Colonic mucosa (tissue), 4 donors: ENCODE data around the gene ECEL1. TPM values are rescaled to one million over a fixed set of nuclear protein-coding genes. Genes with fewer than 3 reads are reported as not detected.

ENCODE experiments used
- DNase-seq: peaks from one replicate; pipeline ENCODE4 v3.0.0-alpha.2; 2020
- H3K27ac ChIP-seq: fragments of 200-600 bp; one replicate; pipeline ENCODE4 v1.8.0; 2021
- H3K27me3 ChIP-seq: fragments of 200-600 bp; one replicate; pipeline ENCODE4 v1.8.0; 2021
- H3K36me3 ChIP-seq: fragments of 200-600 bp; one replicate; pipeline ENCODE4 v1.8.0; 2021
- H3K4me1 ChIP-seq: fragments of 200-600 bp; one replicate; pipeline ENCODE4 v1.8.0; 2021; ENCODE audit warnings: mild to moderate bottlenecking
- H3K4me3 ChIP-seq: fragments of 200-600 bp; one replicate; pipeline ENCODE4 v1.8.0; 2021
- H3K9ac ChIP-seq, 2 donors: one replicate each; pipeline ENCODE4 v1.7.0; 2013; ENCODE audit warnings: control low read depth in 2 of 2, low read depth in 2 of 2, low read length in 2 of 2
- H3K9me3 ChIP-seq: fragments of 200-600 bp; one replicate; pipeline ENCODE4 v1.8.0; 2021
- CTCF ChIP-seq: fragments of 200-600 bp; IDR thresholded peaks from one replicate; pipeline ENCODE4 v1.8.0; 2022; ENCODE audit warnings: antibody characterized with exemption, mild to moderate bottlenecking
- intact Hi-C: fragments of 100-400 bp; cut with DNase I; formaldehyde crosslinking; loops from one replicate; pipeline ENCODE4 v1.14.1; 2022
- total RNA-seq, 2 donors: library from RNA; stranded (reverse); fragmentation: NEBNext Ultra II Directional in 1 of 2; extraction: Animal tissue kit (Norgen Biotek cat#: 25700) in 1 of 2; gene quantifications; one replicate each; pipeline ENCODE4 v1.2.1, GENCODE V29; 2021
- donor health status: healthy.
- donor health status: DM: no; HTN: no; CAD: no.
- donor health status: DM: no; HTN: no; CAD: no.

ECEL1 gene
- total RNA-seq, 2 donors from 2014 or later: 0.12 to 0.40 TPM

DNA sequence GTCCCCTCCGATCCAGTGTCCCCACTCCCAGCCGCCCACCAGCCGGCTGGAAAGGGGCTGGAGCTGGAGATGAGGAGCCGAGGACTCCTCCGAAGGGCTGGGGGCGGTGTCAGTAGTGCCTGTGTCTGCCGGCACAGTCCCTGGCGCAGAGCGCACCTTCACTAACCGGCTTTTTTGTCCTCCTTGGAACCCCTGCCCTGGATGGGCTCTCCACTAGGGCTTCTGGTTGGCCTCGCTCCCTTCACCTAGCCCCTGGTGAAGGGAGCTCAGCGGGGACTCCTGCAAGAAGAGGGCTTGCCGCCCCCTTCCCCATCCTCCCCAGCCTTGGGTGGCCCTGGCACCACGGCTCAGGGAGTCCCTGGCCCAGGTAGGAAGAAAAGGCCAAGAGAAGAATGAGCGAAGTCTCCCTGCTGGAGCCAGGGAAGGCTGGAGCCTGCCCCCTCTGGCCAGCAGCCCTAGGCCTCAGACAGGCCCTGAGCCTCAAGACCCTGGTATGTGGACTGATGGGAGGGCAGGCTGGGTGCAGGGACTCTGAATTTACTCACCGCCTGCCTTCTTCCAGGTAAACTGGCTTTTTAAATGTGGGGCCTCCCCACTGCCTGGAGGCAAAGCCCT, 570 bp upstream of the ECEL1 start:
- H3K9ac ChIP-seq: no peak overlapping the region

GRCh38 chr2:232486558-232487384, 863 bp downstream of the ECEL1 start:
- Histone ChIP-seq H3K36me3 (no peaks in the 10 kb centered on the region), H3K4me1 (no peaks in the 10 kb centered on the region), H3K27ac (no peak overlapping the region), H3K9me3 (no peaks in the 10 kb centered on the region), H3K4me3 (no peak overlapping the region), H3K27me3 (peaks cover 42% of the 10 kb centered on the region), H3K9ac (no peak overlapping the region)
- no peak for DNase-seq
- intact Hi-C loops: no loop called here
- TF ChIP-seq CTCF: no peak

More for the DNA sequence above, 570 bp upstream of the ECEL1 start:
- Histone ChIP-seq H3K36me3 (no peaks in the 10 kb centered on the region), H3K27me3 (peaks cover 42% of the 10 kb centered on the region), H3K9me3 (no peaks in the 10 kb centered on the region), H3K4me3 (no peak overlapping the region), H3K4me1 (no peaks in the 10 kb centered on the region), H3K27ac (no peak overlapping the region)
- intact Hi-C loops: no loop called here
- TF ChIP-seq CTCF: no peak
- no peak for DNase-seq

DNA sequence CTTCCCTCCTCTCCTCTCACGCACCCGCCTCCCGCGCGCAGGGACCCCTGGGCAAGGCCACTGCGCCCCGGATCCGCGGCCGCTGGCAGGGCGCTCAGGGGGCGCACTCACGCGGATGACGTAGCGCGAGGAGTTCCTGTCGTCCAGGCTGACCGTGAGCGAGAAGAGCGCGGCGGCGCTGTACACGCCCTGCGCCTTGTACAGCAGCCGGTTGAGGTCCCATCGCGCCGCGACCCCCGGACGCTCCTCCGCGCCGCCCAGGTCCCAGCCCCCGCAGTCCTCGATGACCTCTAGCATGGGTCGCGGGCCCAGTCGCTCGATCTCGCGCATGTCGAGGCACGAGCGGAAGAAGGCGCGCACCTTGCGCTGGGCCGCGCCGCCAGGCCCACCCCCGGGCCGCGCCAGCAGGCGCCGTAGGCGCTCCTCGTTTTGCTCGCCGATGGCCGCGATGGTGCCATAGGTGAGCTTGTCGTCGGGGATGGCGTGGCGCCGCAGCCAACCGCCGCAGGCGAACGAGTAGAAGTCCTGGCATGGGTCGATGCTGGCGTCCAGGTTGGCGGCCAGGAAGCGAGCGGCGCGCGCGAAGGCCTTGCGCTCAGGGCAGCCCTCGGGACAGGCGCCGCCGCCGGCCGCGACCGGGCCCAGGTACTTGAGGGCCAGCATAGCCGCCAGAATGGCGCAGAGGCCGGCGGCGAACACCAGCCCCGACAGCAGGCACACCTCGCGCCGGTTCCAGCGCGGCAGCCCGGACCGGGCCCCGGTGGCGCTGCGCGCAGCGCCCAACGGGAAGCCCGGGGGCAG, 1.7 kb downstream of the ECEL1 start:
- peaks cover 42% of the 10 kb centered on the region for H3K27me3 ChIP-seq
- H3K4me3 ChIP-seq: no peak overlapping the region
- no peak overlapping the region for H3K9ac ChIP-seq
- H3K27ac ChIP-seq: no peak overlapping the region
- no peaks in the 10 kb centered on the region for H3K4me1 ChIP-seq
- H3K36me3 ChIP-seq: no peaks in the 10 kb centered on the region
- TF ChIP-seq CTCF: no peak
- no peaks in the 10 kb centered on the region for H3K9me3 ChIP-seq
- intact Hi-C loops: no loop called here
- DNase-seq: no peak

GRCh38 chr2:232485348-232485756, 2.3 kb downstream of the ECEL1 start:
- Histone ChIP-seq H3K36me3 (no peaks in the 10 kb centered on the region), H3K4me1 (no peaks in the 10 kb centered on the region), H3K27ac (no peak overlapping the region), H3K4me3 (no peak overlapping the region), H3K9ac (no peak overlapping the region), H3K27me3 (peaks cover 42% of the 10 kb centered on the region), H3K9me3 (no peaks in the 10 kb centered on the region)
- DNase-seq: no peak
- intact Hi-C loops: no loop called here
- TF ChIP-seq CTCF: no peak

DNA sequence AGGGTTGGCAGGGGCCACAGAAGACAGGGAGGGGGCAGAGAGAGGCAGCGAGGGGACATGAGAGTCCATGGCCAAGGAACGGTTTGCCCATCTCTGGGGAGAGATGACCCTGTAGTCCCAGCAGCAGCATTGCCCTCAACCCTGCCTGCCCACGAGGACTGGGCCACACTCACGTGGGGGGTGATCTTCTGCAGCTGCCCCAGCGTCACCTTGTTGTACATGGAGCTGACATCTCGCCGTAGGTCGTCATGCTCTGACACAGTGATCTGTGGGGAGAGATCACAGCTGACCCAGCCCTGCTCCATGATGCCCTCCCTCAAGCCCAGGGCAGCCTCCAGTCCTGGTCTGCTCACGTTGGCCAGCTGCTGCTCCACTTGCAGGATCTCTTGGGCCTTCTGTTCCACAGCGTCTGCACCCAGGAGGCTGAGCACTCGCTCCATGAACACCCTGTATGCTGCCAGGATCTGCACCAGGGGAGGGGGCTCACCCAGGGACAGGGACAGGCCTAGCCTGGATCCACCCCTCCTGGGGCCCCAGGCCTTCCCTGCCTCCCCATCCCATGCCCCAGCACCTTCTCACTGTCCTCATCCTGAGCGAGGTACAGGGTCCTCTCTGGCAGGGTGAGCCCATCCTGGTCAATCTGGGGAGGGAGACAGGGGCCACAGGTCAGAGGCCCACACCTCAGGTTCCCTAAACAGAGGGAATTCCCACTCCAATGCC, 2.8 kb downstream of the ECEL1 start:
- Histone ChIP-seq H3K9me3 (no peaks in the 10 kb centered on the region), H3K27me3 (peaks cover 42% of the 10 kb centered on the region), H3K27ac (no peak overlapping the region), H3K4me1 (no peaks in the 10 kb centered on the region), H3K36me3 (no peaks in the 10 kb centered on the region), H3K9ac (no peak overlapping the region), H3K4me3 (no peak overlapping the region)
- intact Hi-C loops: no loop called here
- DNase-seq: no peak
- TF ChIP-seq CTCF: no peak
